ENCODE results near the gene ADPGK. TPM values are rescaled to one million over a fixed set of nuclear protein-coding genes. Genes with fewer than 3 reads are reported as not detected.
"Not testable (repeated sequence)": the region's sequence is repeated elsewhere in the genome, so short reads cannot be mapped to it uniquely, and the experiment has no call there.

The ADPGK gene
- total RNA-seq, 1 donor from 2014 or later = 99.8 TPM

DNA sequence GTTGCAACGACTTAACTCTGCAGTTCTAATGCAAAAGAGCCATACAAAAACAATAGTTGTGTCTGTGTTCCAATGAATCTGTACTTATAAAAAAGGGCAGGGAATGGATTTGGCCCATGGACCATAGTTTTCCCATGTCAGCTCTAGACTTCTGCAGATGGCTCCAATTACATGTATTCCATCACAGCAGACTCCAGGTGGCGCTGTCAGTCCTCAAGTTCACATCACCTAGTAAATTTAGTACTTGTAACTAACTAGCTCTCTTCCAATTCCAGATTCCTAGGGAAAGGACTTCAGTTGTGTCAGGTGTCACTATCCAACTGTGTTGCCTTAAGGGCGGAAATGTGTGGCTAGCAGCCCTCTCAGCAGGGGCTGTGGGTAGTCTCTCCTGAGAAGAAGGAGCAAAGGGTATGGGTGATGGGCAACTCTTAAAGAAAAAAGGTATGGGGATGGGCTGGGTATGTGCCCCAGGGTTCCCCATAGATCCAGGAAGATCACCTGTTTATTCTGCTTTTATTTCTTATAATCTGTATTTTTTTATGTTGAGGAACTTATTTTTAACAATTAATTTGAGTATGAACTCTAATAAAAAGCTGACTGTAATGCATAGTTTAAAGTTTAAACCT, 61.4 kb downstream of the ADPGK start:
- no peak for TF ChIP-seq CTCF (IDR thresholded peaks at IDR 0.05)
- Mint-ChIP-seq H3K4me1 (no peaks in the 10 kb centered on the region), H3K27me3 (no peaks in the 10 kb centered on the region), H3K9me3 (no peaks in the 10 kb centered on the region), H3K36me3 (ENCODE audit: low read depth) (peaks cover 28% of the 10 kb centered on the region), H3K27ac (no peak overlapping the region), H3K4me3 (no peak overlapping the region)
- CTCF ChIA-PET = interaction anchor here (0.6 to 2.2 kb wide), 23 partner anchors 8 to 636 kb away, joined by 3 to 21 read pairs (median 4); partner anchors contain the start of gene NEO1
- POLR2A ChIA-PET = no interaction called here
- intact Hi-C loops (cut with micrococcal nuclease) = loop anchor here (1.0 to 2.0 kb wide), 2 partner anchors 61 to 359 kb away; partner anchors contain the start of gene ADPGK
- ATAC-seq (ENCODE audit: low read depth) (no peak), DNase-seq (peak; percentile 32)

DNA sequence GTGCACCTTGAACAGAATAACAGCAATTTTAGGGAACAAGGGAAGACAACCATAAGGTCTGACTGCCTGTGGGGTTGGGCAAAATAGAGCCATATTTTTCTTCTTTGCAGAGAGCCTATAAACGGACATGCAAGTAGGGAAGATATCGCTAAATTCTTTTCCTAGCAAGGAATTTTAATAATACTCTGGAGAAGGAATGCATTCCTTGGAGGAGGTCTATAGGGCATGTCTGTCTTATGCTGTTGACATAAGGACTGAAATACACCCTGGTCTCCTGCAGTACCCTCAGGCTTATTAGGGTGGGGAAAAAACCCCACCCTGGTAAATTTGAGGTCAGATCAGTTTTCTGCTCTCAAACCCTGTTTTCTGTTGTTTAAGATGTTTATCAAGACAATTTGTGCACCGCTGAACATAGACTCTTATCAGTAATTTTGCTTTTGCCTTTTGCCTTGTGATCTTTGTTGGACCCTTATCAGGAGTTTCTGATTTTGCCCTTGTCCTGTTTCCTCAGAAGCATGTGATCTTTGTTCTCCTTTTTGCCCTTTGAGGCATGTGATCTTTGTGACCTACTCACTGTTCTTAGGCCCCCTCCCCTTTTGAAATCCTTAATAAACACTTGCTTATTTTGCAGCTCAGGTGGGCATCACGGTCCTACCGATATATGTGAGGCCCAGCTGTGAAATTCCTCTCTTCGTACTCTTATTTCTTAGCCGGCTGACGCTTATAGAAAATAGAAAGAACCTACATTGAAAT, 74.8 kb downstream of the ADPGK start:
- H3K9me3 Mint-ChIP-seq; H3K4me1 Mint-ChIP-seq; DNase-seq; POLR2A ChIA-PET; H3K4me3 Mint-ChIP-seq; CTCF ChIA-PET; ATAC-seq (ENCODE audit: low read depth); H3K27ac Mint-ChIP-seq; H3K27me3 Mint-ChIP-seq; intact Hi-C loops (cut with micrococcal nuclease): not testable (repeated sequence)
- H3K36me3 Mint-ChIP-seq (ENCODE audit: low read depth) = peaks cover 13% of the 10 kb centered on the region

DNA sequence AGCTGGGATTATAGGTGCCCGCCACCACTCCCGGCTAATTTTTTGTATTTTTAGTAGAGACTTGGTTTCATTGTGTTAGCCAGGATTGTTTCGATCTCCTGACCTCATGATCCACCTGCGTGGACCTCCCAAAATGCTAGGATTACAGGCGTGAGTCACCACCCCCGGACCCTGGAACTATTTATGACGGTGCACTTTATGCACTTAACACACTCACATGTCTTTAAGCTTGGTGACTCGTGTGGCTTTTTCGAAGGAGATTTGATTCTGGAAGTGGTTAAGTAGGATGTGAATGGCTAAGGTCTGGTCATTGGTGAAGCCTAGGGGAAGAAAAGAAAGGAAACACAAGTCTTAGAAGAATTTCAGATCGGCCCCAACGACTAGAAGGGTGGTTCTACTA, 77.3 kb downstream of the ADPGK start:
- Mint-ChIP-seq H3K27me3 (no peaks in the 10 kb centered on the region), H3K4me3 (no peak overlapping the region), H3K27ac (no peak overlapping the region), H3K9me3 (no peaks in the 10 kb centered on the region), H3K36me3 (ENCODE audit: low read depth) (peaks cover 4% of the 10 kb centered on the region), H3K4me1 (peaks cover 2% of the 10 kb centered on the region)
- CTCF ChIA-PET = interaction anchor here (2.4 kb wide), 1 partner anchor 16 kb away, joined by 6 read pairs; no protein-coding TSS in a partner anchor
- DNase-seq = no peak
- intact Hi-C loops (cut with micrococcal nuclease) = no loop called here
- no peak for ATAC-seq (ENCODE audit: low read depth)
- no peak for TF ChIP-seq CTCF (IDR thresholded peaks at IDR 0.05)
- POLR2A ChIA-PET = no interaction called here

Other genes with a start within 250 kb of the ADPGK start
- not detected in 2 replicates for gene GOLGA6B, start 129.1 kb downstream of the ADPGK start, total RNA-seq
- gene HIGD2B, start 97.6 kb downstream of the ADPGK start, total RNA-seq = 0.20 and 0.55 TPM in 2 replicates
- gene BBS4, start 97.6 kb downstream of the ADPGK start, total RNA-seq = 19.4 and 21.4 TPM in 2 replicates

Measured in activated B cell treated with CpG ODN at 0.5 μM for 24 hours (primary cell).